Measurements from ENCODE around the gene MRPS6. TPM values are rescaled to one million over a fixed set of nuclear protein-coding genes. Genes with fewer than 3 reads are reported as not detected.

MRPS6 gene
- total and polyA plus RNA-seq, 2 of the 4 experiments (the other 2 are of a cell fraction): 7.5 to 35.1 TPM

DNA sequence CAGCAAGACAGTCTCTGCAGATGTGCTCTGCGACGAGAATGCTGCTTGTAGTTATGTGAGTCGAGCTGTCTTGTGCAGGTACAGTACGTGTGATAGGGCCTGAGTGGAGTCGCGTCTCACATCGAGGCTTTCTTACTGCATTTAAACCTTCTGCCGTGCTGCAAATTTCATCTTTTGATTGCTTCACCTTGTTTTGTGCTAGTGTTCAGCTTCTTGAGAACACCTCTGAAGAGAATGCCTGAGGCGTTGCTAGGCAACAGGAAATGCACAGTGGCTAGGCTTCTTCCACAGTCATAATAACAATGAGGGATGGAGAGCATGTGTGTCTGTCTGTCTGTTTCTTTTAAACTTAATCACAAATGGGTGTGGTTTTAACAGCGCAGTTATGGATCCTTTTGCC is 52.9 kb downstream of the MRPS6 start:
- no peak overlapping the region for H4K5ac ChIP-seq (ENCODE audit: low read depth, low read length)
- H2AK9ac ChIP-seq (replicated peaks; ENCODE audit: low read depth, low read length, poor library complexity): no peak overlapping the region
- H3K4me2 ChIP-seq (ENCODE audit: low read depth, low read length): no peak overlapping the region
- 92% methylated on average over 4 of the region's 10 CpGs; no CpG with 5 or more reads in 1 of the 2 experiments for WGBS, 2 experiments (ENCODE audit: extremely low coverage in 2 of 2, insufficient read length in 1 of 2)
- no peak overlapping the region for H4K8ac ChIP-seq (ENCODE audit: low read depth in 2 of 2, low read length in 2 of 2)
- ATAC-seq (ENCODE audit: low read depth) (no peak), DNase-seq (peak; percentile 53)
- BruUV-seq (replicated peaks): no TSS peak
- no peak overlapping the region for H2BK15ac ChIP-seq (ENCODE audit: low read depth, low read length)
- no peaks in the 10 kb centered on the region; the same call in 1 of the 2 replicates for H4K20me1 ChIP-seq (ENCODE audit: insufficient read depth, low read length)
- H4K91ac ChIP-seq (ENCODE audit: insufficient read depth, low read depth, low read length): no peak overlapping the region
- peaks cover 2% of the 10 kb centered on the region; the same call in 1 of the 2 replicates for H3K36me3 ChIP-seq (ENCODE audit: control insufficient read depth, insufficient read depth, low read length)
- H3K56ac ChIP-seq (ENCODE audit: extremely low read depth, insufficient read depth, low read length): no peak overlapping the region
- H3K27ac ChIP-seq (ENCODE audit: insufficient read depth, low read length): no peak overlapping the region
- H3K23ac ChIP-seq (ENCODE audit: low read depth, low read length): peak overlapping the region; percentile 12; the same call in 1 of the 2 replicates
- H3K4me3 ChIP-seq (ENCODE audit: insufficient read depth, low read depth, low read length): no peak overlapping the region
- H3K14ac ChIP-seq (replicated peaks; ENCODE audit: low read depth, low read length): 0 out of 2 replicates have a peak overlapping the region, but pooled peaks have one; percentile 5
- peaks cover 28% of the 10 kb centered on the region for H3K4me1 ChIP-seq (ENCODE audit: control insufficient read depth, insufficient read depth, low read length)
- H3K79me1 ChIP-seq (ENCODE audit: low read depth in 1 of 2, low read length in 2 of 2): peaks cover 27 to 66% of the 10 kb centered on the region in 2 experiments
- in situ Hi-C loops (cut with MboI; ENCODE audit: low sequenced_read_pairs) (no loop called here), intact Hi-C loops (cut with micrococcal nuclease) (loop anchor here (5.0 kb wide), 1 partner anchor 76 kb away; no protein-coding TSS in a partner anchor), dilution Hi-C loops (cut with HindIII; ENCODE audit: low sequenced_read_pairs, unreplicated experiment) (no loop called here)
- no peak overlapping the region for H2AFZ ChIP-seq (replicated peaks; ENCODE audit: low read length, poor library complexity)
- H3K4ac ChIP-seq (ENCODE audit: low read depth, low read length): no peak overlapping the region
- no peak overlapping the region for H3K18ac ChIP-seq (ENCODE audit: low read depth, low read length)
- H2BK5ac ChIP-seq (ENCODE audit: low read depth, low read length, poor library complexity, severe bottlenecking): no peak overlapping the region
- peaks cover 28% of the 10 kb centered on the region for H3K9me1 ChIP-seq (ENCODE audit: insufficient read depth, low read length)
- H2BK120ac ChIP-seq (ENCODE audit: low read depth, low read length): no peak overlapping the region
- H3K9ac ChIP-seq (ENCODE audit: low read depth, low read length): no peak overlapping the region
- H3K27me3 ChIP-seq (ENCODE audit: control insufficient read depth, insufficient read depth, low read length): no peaks in the 10 kb centered on the region
- CTCF ChIA-PET: interaction anchor here (0.5 kb wide), 1 partner anchor 178 kb away, joined by 4 read pairs; no protein-coding TSS in a partner anchor
- TF ChIP-seq, protein P1, sequence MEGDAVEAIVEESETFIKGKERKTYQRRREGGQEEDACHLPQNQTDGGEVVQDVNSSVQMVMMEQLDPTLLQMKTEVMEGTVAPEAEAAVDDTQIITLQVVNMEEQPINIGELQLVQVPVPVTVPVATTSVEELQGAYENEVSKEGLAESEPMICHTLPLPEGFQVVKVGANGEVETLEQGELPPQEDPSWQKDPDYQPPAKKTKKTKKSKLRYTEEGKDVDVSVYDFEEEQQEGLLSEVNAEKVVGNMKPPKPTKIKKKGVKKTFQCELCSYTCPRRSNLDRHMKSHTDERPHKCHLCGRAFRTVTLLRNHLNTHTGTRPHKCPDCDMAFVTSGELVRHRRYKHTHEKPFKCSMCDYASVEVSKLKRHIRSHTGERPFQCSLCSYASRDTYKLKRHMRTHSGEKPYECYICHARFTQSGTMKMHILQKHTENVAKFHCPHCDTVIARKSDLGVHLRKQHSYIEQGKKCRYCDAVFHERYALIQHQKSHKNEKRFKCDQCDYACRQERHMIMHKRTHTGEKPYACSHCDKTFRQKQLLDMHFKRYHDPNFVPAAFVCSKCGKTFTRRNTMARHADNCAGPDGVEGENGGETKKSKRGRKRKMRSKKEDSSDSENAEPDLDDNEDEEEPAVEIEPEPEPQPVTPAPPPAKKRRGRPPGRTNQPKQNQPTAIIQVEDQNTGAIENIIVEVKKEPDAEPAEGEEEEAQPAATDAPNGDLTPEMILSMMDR (conservative IDR thresholded peaks at IDR 0.05; ENCODE audit: low read depth, low read length): no peak
- TF ChIP-seq RCOR1 (IDR thresholded peaks at IDR 0.05; ENCODE audit: insufficient replicate concordance, low read length) (no peak), CEBPB (IDR thresholded peaks at IDR 0.05; ENCODE audit: low read depth, low read length) (0 out of 2 replicates have a peak, but pooled peaks have one; percentile 22)
- H3K9me3 ChIP-seq (ENCODE audit: control insufficient read depth, insufficient read depth, low read length): no peaks in the 10 kb centered on the region
- H2BK20ac ChIP-seq (ENCODE audit: low read depth, low read length): no peak overlapping the region
- POLR2A ChIA-PET (ENCODE audit: unreplicated experiment): no interaction called here
- H2AK5ac ChIP-seq (ENCODE audit: low read depth, low read length): no peak overlapping the region
